ENCODE measurements around the gene SND1.

SND1 gene

GRCh38 chr7:127976056-127976737 lies 324.2 kb downstream of the SND1 start:
- DNase-seq, result no peak

GRCh38 chr7:127976738-127977120 lies 324.7 kb downstream of the SND1 start:
- no peak for DNase-seq

GRCh38 chr7:127978421-127978820 lies 326.4 kb downstream of the SND1 start:
- no peak for DNase-seq

GRCh38 chr7:127979113-127979727 lies 327.2 kb downstream of the SND1 start:
- DNase-seq, result no peak

GRCh38 chr7:127979728-127980126 lies 327.7 kb downstream of the SND1 start:
- DNase-seq, result no peak

GRCh38 chr7:127980901-127981300 lies 328.9 kb downstream of the SND1 start:
- no peak for DNase-seq

GRCh38 chr7:127981965-127982364 lies 330.0 kb downstream of the SND1 start:
- no peak for DNase-seq

- DNase-seq, result no peak
Observed at GRCh38 chr7:127983804-127984332, 331.9 kb downstream of the SND1 start.

- no peak for DNase-seq
Observed at GRCh38 chr7:127986581-127987521, 334.9 kb downstream of the SND1 start.

- DNase-seq, result no peak
Observed at GRCh38 chr7:127988751-127989150, 336.8 kb downstream of the SND1 start.

GRCh38 chr7:127993317-127993716 lies 341.3 kb downstream of the SND1 start:
- DNase-seq, result no peak

- no peak for DNase-seq
Observed at GRCh38 chr7:127993987-127994386, 342.0 kb downstream of the SND1 start.

- peak; percentile 26 for DNase-seq
Observed at GRCh38 chr7:127995156-127995880, 343.3 kb downstream of the SND1 start.

GRCh38 chr7:127995881-127996215 lies 343.9 kb downstream of the SND1 start:
- DNase-seq, result no peak

- DNase-seq, result no peak
Observed at GRCh38 chr7:127996253-127997071, 344.5 kb downstream of the SND1 start.

GRCh38 chr7:127997226-127997922 lies 345.4 kb downstream of the SND1 start:
- DNase-seq, result peak; percentile 41

GRCh38 chr7:127998671-127999070 lies 346.7 kb downstream of the SND1 start:
- no peak for DNase-seq

GRCh38 chr7:128000048-128000447 lies 348.1 kb downstream of the SND1 start:
- DNase-seq, result no peak

- DNase-seq, result no peak
Observed at GRCh38 chr7:128000854-128001265, 348.9 kb downstream of the SND1 start.

GRCh38 chr7:128003167-128003566 lies 351.2 kb downstream of the SND1 start:
- DNase-seq, result no peak

GRCh38 chr7:128003787-128004186 lies 351.8 kb downstream of the SND1 start:
- DNase-seq, result no peak
